SK-N-SH (cell line): ENCODE results near the gene CHD1L. TPM values are rescaled to one million over a fixed set of nuclear protein-coding genes. Genes with fewer than 3 reads are reported as not detected.
A peak's percentile ranks its signal among the peaks of the same experiment; 100 is the strongest.

Experiments
- CTCF ChIA-PET: fragments of 300-600, 350-600 bp; formaldehyde crosslinking; extraction: SDS; loops from one replicate; lab custom pipeline; 2021; lab: Yijun Ruan, JAX
- POLR2A ChIA-PET: fragments of 350-600 bp; sonication (Branson Sonifier 250); formaldehyde crosslinking; extraction: SDS; loops from one replicate; lab custom pipeline; 2020; ENCODE audit warnings: antibody characterized with exemption, inconsistent platforms; lab: Yijun Ruan, JAX
- DNase-seq: peaks from one replicate; pipeline ENCODE4 v3.0.0; 2012
- H2AFZ ChIP-seq: fragments of 200-600 bp; sonication (generic); 2 replicates; pipeline ENCODE4 v1.8.1; 2016; ENCODE audit warnings: antibody characterized with exemption, mild to moderate bottlenecking, low read depth
- H3F3A ChIP-seq: fragments of 200-600 bp; sonication (generic); replicated peaks from 2 replicates; pipeline ENCODE3; 2016; ENCODE audit warnings: antibody characterized with exemption, mild to moderate bottlenecking; ENCODE audit not compliant: insufficient read depth
- H3K27ac ChIP-seq, 2 experiments: fragments of 200-500 bp in 1 of 2; fragments of 200-600 bp in 1 of 2; sonication (Bioruptor generic) in 1 of 2; sonication (generic), shearing (Covaris generic) in 1 of 2; 2 replicates each; pipeline versions ENCODE4 v1.5.1 to v1.6.1; 2014 to 2016; ENCODE audit warnings: low read depth in 2 of 2, inconsistent platforms in 1 of 2, low read length in 1 of 2, mild to moderate bottlenecking in 1 of 2, mixed read lengths in 1 of 2
- H3K27me3 ChIP-seq: fragments of 200-600 bp; sonication (generic), shearing (Covaris generic); 2 replicates; pipeline ENCODE4 v1.6.1; 2016; ENCODE audit warnings: mixed run types; ENCODE audit not compliant: insufficient read depth
- H3K36me3 ChIP-seq, 2 experiments: fragments of 200-500 bp in 1 of 2; fragments of 200-600 bp in 1 of 2; sonication (Bioruptor generic) in 1 of 2; sonication (generic) in 1 of 2; replicated peaks in 1 of 2; 2 replicates each; pipeline versions ENCODE3 to v1.5.1; 2014 to 2016; ENCODE audit warnings: low read length in 1 of 2, mild to moderate bottlenecking in 1 of 2; ENCODE audit not compliant: insufficient read depth in 2 of 2, control insufficient read depth in 1 of 2
- H3K4me1 ChIP-seq, 2 experiments: fragments of 200-500 bp in 1 of 2; fragments of 200-600 bp in 1 of 2; sonication (Bioruptor generic) in 1 of 2; sonication (generic), shearing (Covaris generic) in 1 of 2; 2 replicates each; pipeline versions ENCODE4 v1.5.1 to v1.6.1; 2014 to 2016; ENCODE audit warnings: low read depth in 1 of 2, low read length in 1 of 2, mixed run types in 1 of 2; ENCODE audit not compliant: insufficient read depth in 2 of 2, control insufficient read depth in 1 of 2
- H3K4me2 ChIP-seq: fragments of 200-600 bp; sonication (generic), shearing (Covaris generic); 2 replicates; pipeline ENCODE4 v1.6.1; 2017; ENCODE audit warnings: mixed run types
- H3K4me3 ChIP-seq, 2 experiments: fragments of 200-500 bp in 1 of 2; fragments of 200-600 bp in 1 of 2; sonication (Bioruptor generic) in 1 of 2; sonication (generic), shearing (Covaris generic) in 1 of 2; 2 replicates each; pipeline versions ENCODE4 v1.5.1 to v1.8.1; 2014 to 2016; ENCODE audit warnings: low read depth in 2 of 2, inconsistent platforms in 1 of 2, low read length in 1 of 2, mild to moderate bottlenecking in 1 of 2, mixed read lengths in 1 of 2, moderate library complexity in 1 of 2
- H3K79me2 ChIP-seq: fragments of 200-600 bp; sonication (generic); 2 replicates; pipeline ENCODE4 v1.8.1; 2017; ENCODE audit warnings: mild to moderate bottlenecking; ENCODE audit not compliant: insufficient read depth
- H3K9ac ChIP-seq: fragments of 200-600 bp; sonication (generic); 2 replicates; pipeline ENCODE4 v1.6.1; 2017; ENCODE audit warnings: mixed run types
- H3K9me2 ChIP-seq: fragments of 200-600 bp; sonication (generic); 2 replicates; pipeline ENCODE4 v1.6.1; 2017; ENCODE audit warnings: mixed run types
- H3K9me3 ChIP-seq: fragments of 200-600 bp; sonication (generic); 2 replicates; pipeline ENCODE4 v1.6.1; 2017; ENCODE audit warnings: mixed run types, mild to moderate bottlenecking, moderate library complexity
- H4K20me1 ChIP-seq: fragments of 200-600 bp; sonication (generic); 2 replicates; pipeline ENCODE4 v1.6.1; 2017; ENCODE audit warnings: mild to moderate bottlenecking, mixed run types; ENCODE audit not compliant: insufficient read depth
- ELF1 ChIP-seq: IDR thresholded peaks from 2 replicates; pipeline ENCODE4 v1.4.0; 2012
- FOSL2 ChIP-seq: IDR thresholded peaks from 2 replicates; pipeline ENCODE4 v1.4.0; 2012; ENCODE audit warnings: low read depth, mild to moderate bottlenecking, moderate library complexity, borderline replicate concordance
- GABPA ChIP-seq: IDR thresholded peaks from 2 replicates; pipeline ENCODE4 v1.4.0; 2012; ENCODE audit warnings: low read depth, mild to moderate bottlenecking
- JUND ChIP-seq: IDR thresholded peaks from 2 replicates; pipeline ENCODE4 v1.4.0; 2012
- NRF1 ChIP-seq: IDR thresholded peaks from 2 replicates; pipeline ENCODE4 v1.6.1; 2012; ENCODE audit warnings: low read depth, mild to moderate bottlenecking, low read length
- PBX3 ChIP-seq: IDR thresholded peaks from 2 replicates; pipeline ENCODE4; 2012
- TAF1 ChIP-seq: IDR thresholded peaks from 2 replicates; pipeline ENCODE4 v1.6.1; 2012; ENCODE audit warnings: low read depth, mild to moderate bottlenecking, low read length, moderate library complexity, borderline replicate concordance
- TCF12 ChIP-seq: IDR thresholded peaks from 2 replicates; pipeline ENCODE4 v1.4.0; 2012
- USF2 ChIP-seq: fragments of 150-350 bp; IDR thresholded peaks from 2 replicates; pipeline ENCODE4 v1.6.1; 2017; ENCODE audit warnings: antibody characterized with exemption, low read length, low read depth, borderline replicate concordance
- WGBS: methylation state at CpG from one replicate; pipeline ENCODE4 v1.1.6; 2017; ENCODE audit warnings: low lambda C conversion rate; 5-methylcytosine and 5-hydroxymethylcytosine counted together
- polyA plus RNA-seq, 3 experiments: library from polyadenylated mRNA; depleted of rRNA; stranded (reverse); fragments of >200 nt; gene quantifications; 2 replicates each; pipeline ENCODE4 v1.2.3, GENCODE V29; 2012

CHD1L gene
- polyA plus RNA-seq, 1 of the 3 experiments (the other 2 are of a cell fraction): 24.7 TPM

GRCh38 chr1:147292012-147292411, 49.5 kb downstream of the CHD1L start:
- Histone ChIP-seq H3K4me2 (peak overlapping the region; percentile 22; the same call in 1 of the 2 replicates), H3F3A (peaks cover 26% of the 10 kb centered on the region), H3K27ac (peak overlapping the region in 1 of 2 experiments; percentile 92; a peak in 2 of 4 replicates), H3K4me1 (peaks cover 0 to 4% of the 10 kb centered on the region in 2 experiments; a peak in 1 of 4 replicates), H3K9me3 (no peaks in the 10 kb centered on the region), H3K27me3 (no peaks in the 10 kb centered on the region), H3K4me3 (no peak overlapping the region), H2AFZ (no peak overlapping the region), H3K9ac (peak overlapping the region; percentile 45; the same call in 1 of the 2 replicates), H3K36me3 (peaks cover 59 to 80% of the 10 kb centered on the region in 2 experiments), H3K79me2 (no peaks in the 10 kb centered on the region), H4K20me1 (no peaks in the 10 kb centered on the region), H3K9me2 (no peaks in the 10 kb centered on the region)
- no peak for DNase-seq
- TF ChIP-seq USF2: no peak
- peak; percentile 82; the same call in 1 of the 2 replicates for TF ChIP-seq FOSL2
- no peak for TF ChIP-seq TAF1
- 0 out of 2 replicates have a peak, but pooled peaks have one; percentile 5 for TF ChIP-seq TCF12
- TF ChIP-seq JUND: peak; percentile 65
- ChIA-PET POLR2A (no interaction called here), CTCF (no interaction called here)
- WGBS: 56% methylated on average over 4 of the region's 4 CpGs

- H3K27ac ChIP-seq: peak overlapping the region in 1 of 2 experiments; percentile 92; a peak in 2 of 4 replicates
- no peaks in the 10 kb centered on the region for H3K9me3 ChIP-seq
- H4K20me1 ChIP-seq: no peaks in the 10 kb centered on the region
- 0 out of 2 replicates have a peak, but pooled peaks have one; percentile 12 for TF ChIP-seq GABPA
- TF ChIP-seq NRF1: no peak
- peak; percentile 56 for TF ChIP-seq TCF12
- peak; percentile 27; the same call in 1 of the 2 replicates for TF ChIP-seq ELF1
- TF ChIP-seq PBX3: peak; percentile 42
- TF ChIP-seq, all 33 proteins: peak for 4
- Histone ChIP-seq H3K9ac (peak overlapping the region; percentile 45; the same call in 1 of the 2 replicates), H3K27me3 (no peaks in the 10 kb centered on the region), H3K4me2 (peak overlapping the region; percentile 22; the same call in 1 of the 2 replicates), H3K9me2 (no peaks in the 10 kb centered on the region), H3K4me3 (no peak overlapping the region), H3K36me3 (peaks cover 59 to 80% of the 10 kb centered on the region in 2 experiments), H3K79me2 (no peaks in the 10 kb centered on the region), H2AFZ (no peak overlapping the region), H3F3A (peaks cover 26% of the 10 kb centered on the region), H3K4me1 (peaks cover 0 to 4% of the 10 kb centered on the region in 2 experiments; a peak in 1 of 4 replicates)
- ChIA-PET POLR2A (no interaction called here), CTCF (no interaction called here)
- 50% methylated on average over 3 of the region's 3 CpGs for WGBS
- DNase-seq: no peak
Observed at GRCh38 chr1:147292631-147293251, 50.3 kb downstream of the CHD1L start.
